ENCODE measurements around the gene TOMM34.

DNA sequence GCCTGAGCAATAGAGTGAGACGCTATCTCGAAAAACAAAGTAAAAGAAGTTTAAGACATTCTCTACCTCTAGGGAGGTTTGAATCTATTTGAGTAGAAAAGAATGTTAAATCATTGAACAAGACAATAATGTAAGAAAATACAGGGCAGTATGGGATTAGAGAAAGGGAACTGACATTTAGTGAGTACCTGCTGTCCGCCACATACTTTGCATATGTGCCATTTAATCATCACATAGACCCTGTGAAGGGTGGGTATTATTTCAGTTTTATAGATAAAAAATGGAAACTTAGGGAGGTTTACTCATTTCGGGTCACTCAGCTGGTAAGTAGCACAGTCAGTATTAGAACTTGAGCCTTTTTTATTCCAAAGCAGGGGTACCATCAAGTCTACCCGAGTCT is 37.5 kb upstream of the TOMM34 start:
- TF ChIP-seq, protein P1, sequence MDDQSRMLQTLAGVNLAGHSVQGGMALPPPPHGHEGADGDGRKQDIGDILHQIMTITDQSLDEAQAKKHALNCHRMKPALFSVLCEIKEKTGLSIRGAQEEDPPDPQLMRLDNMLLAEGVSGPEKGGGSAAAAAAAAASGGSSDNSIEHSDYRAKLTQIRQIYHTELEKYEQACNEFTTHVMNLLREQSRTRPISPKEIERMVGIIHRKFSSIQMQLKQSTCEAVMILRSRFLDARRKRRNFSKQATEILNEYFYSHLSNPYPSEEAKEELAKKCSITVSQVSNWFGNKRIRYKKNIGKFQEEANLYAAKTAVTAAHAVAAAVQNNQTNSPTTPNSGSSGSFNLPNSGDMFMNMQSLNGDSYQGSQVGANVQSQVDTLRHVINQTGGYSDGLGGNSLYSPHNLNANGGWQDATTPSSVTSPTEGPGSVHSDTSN (IDR thresholded peaks at IDR 0.05), result no peak
- TF ChIP-seq CBX2 (IDR thresholded peaks at IDR 0.05; ENCODE audit: borderline replicate concordance, low read depth) (no peak), POLR2A (IDR thresholded peaks at IDR 0.05; ENCODE audit: low read length) (no peak), HDAC2 (IDR thresholded peaks at IDR 0.05) (no peak), MAZ (IDR thresholded peaks at IDR 0.05; ENCODE audit: borderline replicate concordance, low read depth, low read length) (no peak), MAFK (IDR thresholded peaks at IDR 0.05; ENCODE audit: partially characterized antibody) (no peak), EP300 (IDR thresholded peaks at IDR 0.05) (no peak), CEBPB (IDR thresholded peaks at IDR 0.05) (no peak), EHMT2 (IDR thresholded peaks at IDR 0.05; ENCODE audit: low read depth) (no peak)
- TF ChIP-seq, protein P2, sequence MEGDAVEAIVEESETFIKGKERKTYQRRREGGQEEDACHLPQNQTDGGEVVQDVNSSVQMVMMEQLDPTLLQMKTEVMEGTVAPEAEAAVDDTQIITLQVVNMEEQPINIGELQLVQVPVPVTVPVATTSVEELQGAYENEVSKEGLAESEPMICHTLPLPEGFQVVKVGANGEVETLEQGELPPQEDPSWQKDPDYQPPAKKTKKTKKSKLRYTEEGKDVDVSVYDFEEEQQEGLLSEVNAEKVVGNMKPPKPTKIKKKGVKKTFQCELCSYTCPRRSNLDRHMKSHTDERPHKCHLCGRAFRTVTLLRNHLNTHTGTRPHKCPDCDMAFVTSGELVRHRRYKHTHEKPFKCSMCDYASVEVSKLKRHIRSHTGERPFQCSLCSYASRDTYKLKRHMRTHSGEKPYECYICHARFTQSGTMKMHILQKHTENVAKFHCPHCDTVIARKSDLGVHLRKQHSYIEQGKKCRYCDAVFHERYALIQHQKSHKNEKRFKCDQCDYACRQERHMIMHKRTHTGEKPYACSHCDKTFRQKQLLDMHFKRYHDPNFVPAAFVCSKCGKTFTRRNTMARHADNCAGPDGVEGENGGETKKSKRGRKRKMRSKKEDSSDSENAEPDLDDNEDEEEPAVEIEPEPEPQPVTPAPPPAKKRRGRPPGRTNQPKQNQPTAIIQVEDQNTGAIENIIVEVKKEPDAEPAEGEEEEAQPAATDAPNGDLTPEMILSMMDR (IDR thresholded peaks at IDR 0.05), result no peak
- TF ChIP-seq, protein P3, sequence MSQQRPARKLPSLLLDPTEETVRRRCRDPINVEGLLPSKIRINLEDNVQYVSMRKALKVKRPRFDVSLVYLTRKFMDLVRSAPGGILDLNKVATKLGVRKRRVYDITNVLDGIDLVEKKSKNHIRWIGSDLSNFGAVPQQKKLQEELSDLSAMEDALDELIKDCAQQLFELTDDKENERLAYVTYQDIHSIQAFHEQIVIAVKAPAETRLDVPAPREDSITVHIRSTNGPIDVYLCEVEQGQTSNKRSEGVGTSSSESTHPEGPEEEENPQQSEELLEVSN (IDR thresholded peaks at IDR 0.05; ENCODE audit: borderline replicate concordance, low read depth), result no peak
- TF ChIP-seq, protein P4, sequence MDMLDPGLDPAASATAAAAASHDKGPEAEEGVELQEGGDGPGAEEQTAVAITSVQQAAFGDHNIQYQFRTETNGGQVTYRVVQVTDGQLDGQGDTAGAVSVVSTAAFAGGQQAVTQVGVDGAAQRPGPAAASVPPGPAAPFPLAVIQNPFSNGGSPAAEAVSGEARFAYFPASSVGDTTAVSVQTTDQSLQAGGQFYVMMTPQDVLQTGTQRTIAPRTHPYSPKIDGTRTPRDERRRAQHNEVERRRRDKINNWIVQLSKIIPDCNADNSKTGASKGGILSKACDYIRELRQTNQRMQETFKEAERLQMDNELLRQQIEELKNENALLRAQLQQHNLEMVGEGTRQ (IDR thresholded peaks at IDR 0.05), result no peak

All from A549 (cell line).